Measurements from ENCODE around the gene CTIF.

GRCh38 chr18:48668466-48669179 is 129.8 kb downstream of the CTIF start:
- TF ChIP-seq, protein P1, sequence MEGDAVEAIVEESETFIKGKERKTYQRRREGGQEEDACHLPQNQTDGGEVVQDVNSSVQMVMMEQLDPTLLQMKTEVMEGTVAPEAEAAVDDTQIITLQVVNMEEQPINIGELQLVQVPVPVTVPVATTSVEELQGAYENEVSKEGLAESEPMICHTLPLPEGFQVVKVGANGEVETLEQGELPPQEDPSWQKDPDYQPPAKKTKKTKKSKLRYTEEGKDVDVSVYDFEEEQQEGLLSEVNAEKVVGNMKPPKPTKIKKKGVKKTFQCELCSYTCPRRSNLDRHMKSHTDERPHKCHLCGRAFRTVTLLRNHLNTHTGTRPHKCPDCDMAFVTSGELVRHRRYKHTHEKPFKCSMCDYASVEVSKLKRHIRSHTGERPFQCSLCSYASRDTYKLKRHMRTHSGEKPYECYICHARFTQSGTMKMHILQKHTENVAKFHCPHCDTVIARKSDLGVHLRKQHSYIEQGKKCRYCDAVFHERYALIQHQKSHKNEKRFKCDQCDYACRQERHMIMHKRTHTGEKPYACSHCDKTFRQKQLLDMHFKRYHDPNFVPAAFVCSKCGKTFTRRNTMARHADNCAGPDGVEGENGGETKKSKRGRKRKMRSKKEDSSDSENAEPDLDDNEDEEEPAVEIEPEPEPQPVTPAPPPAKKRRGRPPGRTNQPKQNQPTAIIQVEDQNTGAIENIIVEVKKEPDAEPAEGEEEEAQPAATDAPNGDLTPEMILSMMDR (IDR thresholded peaks at IDR 0.05; ENCODE audit: insufficient read depth, low read length, poor library complexity, severe bottlenecking) = peak; percentile 17
- no peak for TF ChIP-seq EZH2phosphoT487 (conservative IDR thresholded peaks at IDR 0.05; ENCODE audit: low read length)
